Stomach (tissue), 9 donors: Measurements from ENCODE around the gene GOLGA6L2. TPM values are rescaled to one million over a fixed set of nuclear protein-coding genes. Genes with fewer than 3 reads are reported as not detected.

ENCODE experiments used
- DNase-seq, 2 donors: peaks; one replicate each; pipeline versions ENCODE4 v3.0.0 to v3.0.0-alpha.2; 2013 to 2019
- H3K27ac ChIP-seq, 5 donors: fragments of 200-600 bp in 4 of 5; sonication (generic) in 4 of 5; one replicate each; pipeline ENCODE4 v1.5.1; 2013 to 2019; ENCODE audit warnings: mild to moderate bottlenecking in 1 of 5, moderate library complexity in 1 of 5
- H3K27me3 ChIP-seq, 3 donors: fragments of 200-600 bp; sonication (generic); one replicate each; pipeline ENCODE4 v1.5.1; 2017 to 2019; ENCODE audit warnings: mixed run types in 1 of 3
- H3K36me3 ChIP-seq, 4 donors: fragments of 200-600 bp; sonication (generic); 1 replicate in 3 of 4; 2 replicates in 1 of 4; pipeline ENCODE4 v1.5.1; 2016 to 2019
- H3K4me1 ChIP-seq, 4 donors: fragments of 200-600 bp; sonication (generic); one replicate each; pipeline ENCODE4 v1.5.1; 2016 to 2019
- H3K4me3 ChIP-seq, 4 donors: fragments of 200-600 bp; sonication (generic) in 3 of 4; one replicate each; pipeline ENCODE4 v1.5.1; 2016 to 2019; ENCODE audit warnings: mild to moderate bottlenecking in 1 of 4
- H3K9me3 ChIP-seq, 4 donors: fragments of 200-600 bp; sonication (generic); one replicate each; pipeline ENCODE4 v1.5.1; 2016 to 2019
- CTCF ChIP-seq, 7 experiments: fragments of 450-650 bp in 4 of 7; fragments of 200-600 bp in 3 of 7; sonication (generic) in 3 of 7; IDR thresholded peaks; one replicate each; pipeline ENCODE4 v1.5.1; 2016 to 2019; ENCODE audit warnings: antibody characterized with exemption in 7 of 7, control low read depth in 2 of 7, mild to moderate bottlenecking in 1 of 7
- EP300 ChIP-seq: sonication (generic); formaldehyde crosslinking; IDR thresholded peaks from one replicate; pipeline ENCODE4 v1.6.1; 2017; ENCODE audit warnings: antibody characterized with exemption
- POLR2A ChIP-seq, 4 donors: fragments of 450-650 bp; IDR thresholded peaks; one replicate each; pipeline ENCODE4 v1.6.1; 2016; ENCODE audit warnings: antibody characterized with exemption in 4 of 4, control low read depth in 2 of 4, mild to moderate bottlenecking in 1 of 4, moderate library complexity in 1 of 4
- POLR2AphosphoS5 ChIP-seq, 3 donors: sonication (generic); formaldehyde crosslinking; IDR thresholded peaks; one replicate each; pipeline ENCODE4 v1.6.1; 2016; ENCODE audit warnings: antibody characterized with exemption in 3 of 3
- WGBS, 5 donors: extraction: QIAGEN DNeasy Blood & Tissue Kit in 3 of 5; methylation state at CpG; one replicate each; pipeline versions ENCODE4 v1.1.5 to v1.1.7; 2013 to 2018; 5-methylcytosine and 5-hydroxymethylcytosine counted together
- intact Hi-C: fragments of 100-400 bp; cut with DNase I; formaldehyde crosslinking; loops from one replicate; pipeline ENCODE4 v1.15.1; 2023; ENCODE audit warnings: low total_unique reads
- polyA plus RNA-seq, 3 donors: library from polyadenylated mRNA; stranded (reverse); fragments of 200-250 nt; gene quantifications; one replicate each; pipeline ENCODE4 v1.2.3, GENCODE V29; 2013
- total RNA-seq, 5 donors: library from RNA; depleted of rRNA; stranded (reverse); fragments of >200 nt; gene quantifications; one replicate each; pipeline versions ENCODE4 v1.1.0 to v1.2.3, GENCODE V29; 2014 to 2016
- donor health status: healthy with polysubstance abuse.
- donor health status: Bipolar disorder and iron deficiency.
- donor health status: healthy.

GOLGA6L2 gene
- total and polyA plus RNA-seq, 8 donors: not detected

GRCh38 chr15:23422946-23423708 is 23.9 kb downstream of the GOLGA6L2 start:
- Histone ChIP-seq H3K36me3 (no peaks in the 10 kb centered on the region), H3K27ac (no peak overlapping the region), H3K4me3 (no peak overlapping the region), H3K27me3 (no peaks in the 10 kb centered on the region), H3K4me1 (no peaks in the 10 kb centered on the region), H3K9me3 (no peaks in the 10 kb centered on the region)
- DNase-seq: no peak
- intact Hi-C loops: no loop called here
- 66 to 77% (median 69%) methylated on average over 6 to 8 of the region's 8 CpGs for WGBS, 5 donors
- no peak for TF ChIP-seq CTCF (IDR thresholded peaks at IDR 0.05)
- TF ChIP-seq EP300: no peak

DNA sequence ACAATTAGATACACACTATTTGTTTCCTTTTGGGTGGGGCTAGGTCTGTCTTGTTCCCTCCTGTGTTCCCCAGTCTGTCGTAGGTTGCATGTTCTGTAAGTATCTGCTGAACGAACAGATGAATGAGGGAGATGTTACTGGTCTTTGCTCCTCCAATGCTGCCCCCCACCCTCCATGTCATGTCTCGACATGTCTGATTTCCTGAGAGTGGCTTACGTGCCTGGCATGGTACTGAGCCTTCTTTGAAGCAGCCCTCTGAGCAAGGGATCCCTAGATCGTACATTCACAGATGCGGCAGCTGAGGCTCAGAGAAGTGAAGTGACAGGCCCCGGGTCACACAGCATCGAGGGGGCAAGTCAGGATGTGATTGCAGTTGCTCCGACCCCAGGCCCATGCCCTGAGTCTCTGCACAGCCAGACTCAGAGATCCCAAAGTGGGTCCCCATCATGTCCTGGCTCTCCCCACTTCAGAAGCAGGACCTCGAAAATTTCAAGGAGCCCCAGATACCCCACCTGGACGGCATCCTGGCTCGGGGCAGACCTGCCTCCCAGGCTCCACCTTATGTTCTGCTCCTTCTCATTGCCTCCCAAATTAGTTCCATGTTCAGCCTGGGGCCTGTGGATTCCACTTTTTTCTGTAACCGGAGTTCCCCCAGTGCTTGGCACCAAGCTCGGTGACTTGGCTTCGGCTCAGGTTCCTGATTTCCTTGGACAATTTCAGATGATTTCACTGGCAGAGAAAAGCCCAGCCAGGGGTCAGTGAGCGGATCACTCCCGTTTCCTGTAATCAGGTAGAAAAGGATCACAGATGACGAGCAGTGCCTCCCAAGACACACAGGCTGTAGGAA is 24.7 kb downstream of the GOLGA6L2 start:
- Histone ChIP-seq H3K27ac (no peak overlapping the region), H3K9me3 (no peaks in the 10 kb centered on the region), H3K27me3 (no peaks in the 10 kb centered on the region), H3K4me3 (no peak overlapping the region), H3K36me3 (no peaks in the 10 kb centered on the region), H3K4me1 (no peaks in the 10 kb centered on the region)
- 79 to 86% (median 85%) methylated on average over 14 to 18 of the region's 18 CpGs for WGBS, 5 donors
- intact Hi-C loops: no loop called here
- no peak for DNase-seq
- no peak for TF ChIP-seq CTCF (IDR thresholded peaks at IDR 0.05)
- TF ChIP-seq POLR2A (IDR thresholded peaks at IDR 0.05): no peak
- no peak for TF ChIP-seq EP300
- TF ChIP-seq POLR2AphosphoS5 (IDR thresholded peaks at IDR 0.05): no peak

DNA sequence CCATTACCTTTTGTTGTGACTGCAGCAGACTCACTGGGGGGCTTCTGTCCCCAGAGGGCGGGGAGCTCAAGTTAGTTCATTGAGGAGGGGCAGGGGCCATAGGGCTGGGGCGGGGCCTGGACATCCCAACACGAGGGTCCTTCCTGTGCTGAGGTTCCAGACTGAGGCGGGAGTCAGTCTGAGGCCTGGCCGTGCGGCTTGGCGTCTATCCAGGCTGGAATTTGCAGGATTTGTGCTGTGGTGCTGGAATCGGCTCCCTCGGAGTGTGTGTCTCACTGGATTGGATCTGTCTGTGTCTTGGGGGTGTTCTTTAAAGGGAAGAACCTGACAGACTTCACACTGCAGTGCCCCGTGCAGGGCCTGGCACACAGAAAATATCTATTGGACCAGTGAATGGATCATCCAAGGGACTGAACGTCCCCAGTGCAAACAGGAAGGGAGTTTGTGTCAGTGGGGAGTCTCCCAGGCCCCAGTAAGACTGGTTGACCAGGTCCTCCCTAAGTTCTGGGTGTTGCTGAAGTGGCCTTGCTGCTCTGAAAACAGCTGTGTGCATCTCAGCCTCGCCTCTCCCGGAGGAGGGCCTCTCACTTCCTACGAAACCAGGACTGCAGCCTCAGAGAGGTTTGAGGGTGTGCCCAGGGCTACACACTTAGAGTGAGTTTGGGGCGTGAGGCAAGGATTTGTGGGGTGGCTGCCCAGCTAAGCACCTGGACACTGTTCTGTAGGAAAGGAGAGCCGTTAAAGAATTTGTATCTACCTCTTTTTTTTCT is 26.1 kb downstream of the GOLGA6L2 start:
- H3K9me3 ChIP-seq: no peaks in the 10 kb centered on the region
- TF ChIP-seq POLR2AphosphoS5 (IDR thresholded peaks at IDR 0.05) (no peak), POLR2A (IDR thresholded peaks at IDR 0.05) (no peak), EP300 (no peak), CTCF (IDR thresholded peaks at IDR 0.05) (no peak)
- no peaks in the 10 kb centered on the region for H3K4me1 ChIP-seq
- 59 to 69% (median 66%) methylated on average over 8 to 16 of the region's 16 CpGs for WGBS, 5 donors
- intact Hi-C loops: no loop called here
- no peaks in the 10 kb centered on the region for H3K36me3 ChIP-seq
- H3K4me3 ChIP-seq: no peak overlapping the region
- no peak overlapping the region for H3K27ac ChIP-seq
- no peaks in the 10 kb centered on the region for H3K27me3 ChIP-seq
- DNase-seq: no peak
